Measurements from ENCODE around the gene RFTN1.

RFTN1 gene

DNA sequence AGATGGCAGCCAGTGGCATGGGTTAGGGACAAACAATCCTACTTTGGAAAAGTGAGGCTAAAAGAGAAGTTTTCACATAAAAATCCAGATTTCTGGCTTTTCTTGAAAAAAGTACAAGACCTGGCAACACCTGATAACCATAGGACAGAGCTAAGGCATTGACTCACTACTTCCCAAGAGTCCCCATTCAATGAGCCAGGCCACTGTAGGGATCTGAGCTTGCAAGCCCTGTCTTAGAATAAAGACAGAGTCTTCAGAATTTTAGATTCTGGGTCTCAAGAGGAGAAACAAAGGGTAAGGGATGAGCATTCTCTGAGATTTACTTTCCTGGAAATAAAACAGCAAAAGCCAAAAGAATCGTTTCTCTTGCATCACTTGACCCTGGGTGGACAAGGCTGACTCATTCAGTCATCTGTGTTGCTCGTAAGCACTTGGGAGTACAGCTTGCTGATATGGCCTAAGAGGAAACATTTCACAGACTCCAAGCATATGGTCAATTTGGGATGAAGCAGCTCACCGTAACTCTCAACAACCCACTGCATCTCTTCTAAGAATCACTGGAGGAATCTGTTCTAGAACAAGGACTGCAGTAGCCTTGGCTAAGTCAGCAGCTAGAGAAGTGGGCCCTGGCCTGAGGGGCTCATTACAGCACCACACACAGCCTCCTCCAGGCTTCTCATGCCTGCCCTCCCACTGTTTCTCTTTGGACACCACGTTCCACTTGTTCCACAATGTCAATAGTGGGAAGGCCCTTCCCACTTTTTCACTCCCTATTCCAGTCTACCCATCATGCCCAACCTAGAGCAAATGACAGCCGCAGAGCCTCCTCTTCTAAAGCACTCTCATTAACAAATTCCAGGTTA lies 86.2 kb downstream of the RFTN1 start:
- 98% methylated on average over 5 of the region's 5 CpGs for WGBS (ENCODE audit: insufficient coverage)
- no peaks in the 10 kb centered on the region for H3K9me3 ChIP-seq (ENCODE audit: control extremely low read depth in 1 of 5, control insufficient read depth in 4 of 5, insufficient read depth in 2 of 5, low read depth in 1 of 5, low read length in 4 of 5)
- peaks cover under 1 to 30% (median 21%) of the 10 kb centered on the region in 4 experiments for H3K36me3 ChIP-seq (ENCODE audit: control insufficient read depth in 4 of 4, insufficient read depth in 4 of 4, low read length in 3 of 4)
- DNase-seq = no peak
- ChIA-PET POLR2A (no interaction called here), CTCF (no interaction called here)
- peaks cover 0 to 2% (median 0%) of the 10 kb centered on the region in 4 experiments for H3K4me1 ChIP-seq (ENCODE audit: control extremely low read depth in 1 of 4, control insufficient read depth in 4 of 4, insufficient read depth in 4 of 4, low read length in 3 of 4)
- H3K27ac ChIP-seq (ENCODE audit: insufficient read depth in 1 of 2, low read depth in 1 of 2, low read length in 2 of 2, poor library complexity in 1 of 2, severe bottlenecking in 2 of 2) = no peak overlapping the region
- no peaks in the 10 kb centered on the region for H3K27me3 ChIP-seq (replicated peaks in 2 of 5; ENCODE audit: control insufficient read depth in 4 of 5, insufficient read depth in 5 of 5, low read length in 4 of 5)
- no peak overlapping the region for H3K4me3 ChIP-seq (ENCODE audit: control insufficient read depth in 1 of 7, extremely low read depth in 1 of 7, insufficient read depth in 4 of 7, low read depth in 2 of 7, low read length in 6 of 7)

GRCh38 chr3:16426665-16427064 lies 86.8 kb downstream of the RFTN1 start:
- WGBS (ENCODE audit: insufficient coverage) = 86% methylated on average over 1 of the region's 2 CpGs
- no peak overlapping the region for H3K27ac ChIP-seq (ENCODE audit: insufficient read depth in 1 of 2, low read depth in 1 of 2, low read length in 2 of 2, poor library complexity in 1 of 2, severe bottlenecking in 2 of 2)
- CTCF ChIA-PET = no interaction called here
- POLR2A ChIA-PET = no interaction called here
- no peaks in the 10 kb centered on the region for H3K27me3 ChIP-seq (replicated peaks in 2 of 5; ENCODE audit: control insufficient read depth in 4 of 5, insufficient read depth in 5 of 5, low read length in 4 of 5)
- no peak for DNase-seq
- no peak overlapping the region for H3K4me3 ChIP-seq (ENCODE audit: control insufficient read depth in 1 of 7, extremely low read depth in 1 of 7, insufficient read depth in 4 of 7, low read depth in 2 of 7, low read length in 6 of 7)
- H3K4me1 ChIP-seq (ENCODE audit: control extremely low read depth in 1 of 4, control insufficient read depth in 4 of 4, insufficient read depth in 4 of 4, low read length in 3 of 4) = peaks cover 0 to 2% (median 0%) of the 10 kb centered on the region in 4 experiments
- peaks cover 0 to 26% (median 16%) of the 10 kb centered on the region in 4 experiments for H3K36me3 ChIP-seq (ENCODE audit: control insufficient read depth in 4 of 4, insufficient read depth in 4 of 4, low read length in 3 of 4)
- no peaks in the 10 kb centered on the region for H3K9me3 ChIP-seq (ENCODE audit: control extremely low read depth in 1 of 5, control insufficient read depth in 4 of 5, insufficient read depth in 2 of 5, low read depth in 1 of 5, low read length in 4 of 5)

DNA sequence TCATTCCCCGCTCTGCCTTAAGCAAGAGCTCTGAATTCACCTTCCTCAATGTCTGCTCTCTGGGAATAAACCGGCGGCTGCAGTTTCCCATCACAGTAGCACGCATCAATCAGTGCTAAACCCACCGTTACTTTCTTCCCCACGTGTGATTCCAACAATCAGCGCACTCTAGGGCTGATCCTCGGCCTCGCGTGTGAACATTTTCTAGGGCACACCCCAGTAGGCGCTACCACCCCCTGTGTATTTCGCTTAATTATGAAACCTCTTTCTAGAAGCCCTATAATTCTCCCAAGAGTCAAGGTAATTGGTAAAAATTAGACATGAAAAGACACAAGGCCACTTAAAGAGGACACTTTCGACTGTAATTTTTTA lies 87.5 kb downstream of the RFTN1 start:
- H3K27me3 ChIP-seq (replicated peaks in 2 of 5; ENCODE audit: control insufficient read depth in 4 of 5, insufficient read depth in 5 of 5, low read length in 4 of 5) = no peaks in the 10 kb centered on the region
- POLR2A ChIA-PET = no interaction called here
- no peak overlapping the region for H3K27ac ChIP-seq (ENCODE audit: insufficient read depth in 1 of 2, low read depth in 1 of 2, low read length in 2 of 2, poor library complexity in 1 of 2, severe bottlenecking in 2 of 2)
- H3K4me1 ChIP-seq (ENCODE audit: control extremely low read depth in 1 of 4, control insufficient read depth in 4 of 4, insufficient read depth in 4 of 4, low read length in 3 of 4) = peaks cover 0 to 2% (median 0%) of the 10 kb centered on the region in 4 experiments
- CTCF ChIA-PET = no interaction called here
- no peaks in the 10 kb centered on the region for H3K9me3 ChIP-seq (ENCODE audit: control extremely low read depth in 1 of 5, control insufficient read depth in 4 of 5, insufficient read depth in 2 of 5, low read depth in 1 of 5, low read length in 4 of 5)
- WGBS (ENCODE audit: insufficient coverage) = 92% methylated on average over 12 of the region's 13 CpGs
- H3K36me3 ChIP-seq (ENCODE audit: control insufficient read depth in 4 of 4, insufficient read depth in 4 of 4, low read length in 3 of 4) = peaks cover 0 to 21% (median 10%) of the 10 kb centered on the region in 4 experiments
- no peak for DNase-seq
- no peak overlapping the region for H3K4me3 ChIP-seq (ENCODE audit: control insufficient read depth in 1 of 7, extremely low read depth in 1 of 7, insufficient read depth in 4 of 7, low read depth in 2 of 7, low read length in 6 of 7)

- DNase-seq = no peak
- ChIA-PET POLR2A (no interaction called here), CTCF (no interaction called here)
- WGBS (ENCODE audit: insufficient coverage) = 85% methylated on average over 5 of the region's 12 CpGs
- Histone ChIP-seq H3K4me1 (ENCODE audit: control extremely low read depth in 1 of 4, control insufficient read depth in 4 of 4, insufficient read depth in 4 of 4, low read length in 3 of 4) (no peaks in the 10 kb centered on the region), H3K9me3 (ENCODE audit: control extremely low read depth in 1 of 5, control insufficient read depth in 4 of 5, insufficient read depth in 2 of 5, low read depth in 1 of 5, low read length in 4 of 5) (no peaks in the 10 kb centered on the region), H3K36me3 (ENCODE audit: control insufficient read depth in 4 of 4, insufficient read depth in 4 of 4, low read length in 3 of 4) (peaks cover 0 to 16% (median 9%) of the 10 kb centered on the region in 4 experiments), H3K27me3 (replicated peaks in 2 of 5; ENCODE audit: control insufficient read depth in 4 of 5, insufficient read depth in 5 of 5, low read length in 4 of 5) (no peaks in the 10 kb centered on the region), H3K27ac (ENCODE audit: insufficient read depth in 1 of 2, low read depth in 1 of 2, low read length in 2 of 2, poor library complexity in 1 of 2, severe bottlenecking in 2 of 2) (no peak overlapping the region), H3K4me3 (ENCODE audit: control insufficient read depth in 1 of 7, extremely low read depth in 1 of 7, insufficient read depth in 4 of 7, low read depth in 2 of 7, low read length in 6 of 7) (no peak overlapping the region)
Measured at GRCh38 chr3:16425398-16426028, 88.0 kb downstream of the RFTN1 start.

GRCh38 chr3:16423947-16424673 lies 89.4 kb downstream of the RFTN1 start:
- POLR2A ChIA-PET = interaction anchor here (0.6 kb wide), 1 partner anchor 13 kb away, joined by 3 read pairs; no protein-coding TSS in a partner anchor
- H3K9me3 ChIP-seq (ENCODE audit: control extremely low read depth in 1 of 5, control insufficient read depth in 4 of 5, insufficient read depth in 2 of 5, low read depth in 1 of 5, low read length in 4 of 5) = no peaks in the 10 kb centered on the region
- no peaks in the 10 kb centered on the region for H3K4me1 ChIP-seq (ENCODE audit: control extremely low read depth in 1 of 4, control insufficient read depth in 4 of 4, insufficient read depth in 4 of 4, low read length in 3 of 4)
- no peak for DNase-seq
- CTCF ChIA-PET = no interaction called here
- WGBS (ENCODE audit: insufficient coverage) = no CpG with 5 or more reads among the region's 5 CpGs
- H3K27ac ChIP-seq (ENCODE audit: insufficient read depth in 1 of 2, low read depth in 1 of 2, low read length in 2 of 2, poor library complexity in 1 of 2, severe bottlenecking in 2 of 2) = no peak overlapping the region
- no peak overlapping the region for H3K4me3 ChIP-seq (ENCODE audit: control insufficient read depth in 1 of 7, extremely low read depth in 1 of 7, insufficient read depth in 4 of 7, low read depth in 2 of 7, low read length in 6 of 7)
- peaks cover 0 to 12% (median 7%) of the 10 kb centered on the region in 4 experiments for H3K36me3 ChIP-seq (ENCODE audit: control insufficient read depth in 4 of 4, insufficient read depth in 4 of 4, low read length in 3 of 4)
- H3K27me3 ChIP-seq (replicated peaks in 2 of 5; ENCODE audit: control insufficient read depth in 4 of 5, insufficient read depth in 5 of 5, low read length in 4 of 5) = no peaks in the 10 kb centered on the region

DNA sequence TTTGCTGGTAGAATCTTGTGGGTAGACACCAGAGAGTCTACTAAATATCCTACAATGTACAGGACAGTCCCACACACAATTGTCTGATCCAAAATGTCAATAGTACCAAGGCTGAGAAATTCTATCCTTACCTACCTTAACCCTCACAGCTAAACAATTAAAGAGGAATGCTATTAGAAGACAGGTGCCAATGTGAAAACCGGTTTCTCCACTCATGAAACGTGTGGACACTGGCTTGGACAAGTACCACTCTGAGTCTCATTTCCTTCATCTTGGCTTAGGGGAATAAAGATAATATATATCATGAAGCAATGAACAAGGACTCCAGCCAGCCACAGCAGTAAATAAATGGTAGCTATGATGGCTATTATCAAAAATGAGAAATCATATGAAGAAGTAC lies 90.2 kb downstream of the RFTN1 start:
- H3K4me1 ChIP-seq (ENCODE audit: control extremely low read depth in 1 of 4, control insufficient read depth in 4 of 4, insufficient read depth in 4 of 4, low read length in 3 of 4) = no peaks in the 10 kb centered on the region
- peaks cover 0 to 12% (median 5%) of the 10 kb centered on the region in 4 experiments for H3K36me3 ChIP-seq (ENCODE audit: control insufficient read depth in 4 of 4, insufficient read depth in 4 of 4, low read length in 3 of 4)
- H3K4me3 ChIP-seq (ENCODE audit: control insufficient read depth in 1 of 7, extremely low read depth in 1 of 7, insufficient read depth in 4 of 7, low read depth in 2 of 7, low read length in 6 of 7) = no peak overlapping the region
- H3K27ac ChIP-seq (ENCODE audit: insufficient read depth in 1 of 2, low read depth in 1 of 2, low read length in 2 of 2, poor library complexity in 1 of 2, severe bottlenecking in 2 of 2) = no peak overlapping the region
- no CpG with 5 or more reads among the region's 2 CpGs for WGBS (ENCODE audit: insufficient coverage)
- no peaks in the 10 kb centered on the region for H3K9me3 ChIP-seq (ENCODE audit: control extremely low read depth in 1 of 5, control insufficient read depth in 4 of 5, insufficient read depth in 2 of 5, low read depth in 1 of 5, low read length in 4 of 5)
- POLR2A ChIA-PET = no interaction called here
- CTCF ChIA-PET = no interaction called here
- no peak for DNase-seq
- H3K27me3 ChIP-seq (replicated peaks in 2 of 5; ENCODE audit: control insufficient read depth in 4 of 5, insufficient read depth in 5 of 5, low read length in 4 of 5) = no peaks in the 10 kb centered on the region
